Colon (tissue), 2 donors: ENCODE measurements around the gene TP53AIP1.

ENCODE experiments used
- FAIRE-seq: peaks from 2 replicates; lab custom pipeline; 2012; peaks lifted over from hg19 to GRCh38; lab: Jason Lieb, UNC
- donor health status: control.
- donor health status: control.

Gene TP53AIP1

GRCh38 chr11:128905345-128906184 lies 37.1 kb downstream of the TP53AIP1 start:
- FAIRE-seq, result no peak

- FAIRE-seq, result no peak
These were observed 37.9 kb downstream of the TP53AIP1 start for GRCh38 chr11:128904656-128905344.

GRCh38 chr11:128904303-128904655 lies 38.4 kb downstream of the TP53AIP1 start:
- FAIRE-seq, result no peak

- no peak for FAIRE-seq
These were observed 39.2 kb downstream of the TP53AIP1 start for GRCh38 chr11:128903248-128904061.

- FAIRE-seq, result no peak
These were observed 40.1 kb downstream of the TP53AIP1 start for GRCh38 chr11:128902515-128903066.

GRCh38 chr11:128901653-128902514 lies 40.8 kb downstream of the TP53AIP1 start:
- no peak for FAIRE-seq

GRCh38 chr11:128900468-128900867 lies 42.2 kb downstream of the TP53AIP1 start:
- FAIRE-seq, result no peak

- no peak for FAIRE-seq
These were observed 43.9 kb downstream of the TP53AIP1 start for GRCh38 chr11:128898580-128899344.

GRCh38 chr11:128897826-128898225 lies 44.8 kb downstream of the TP53AIP1 start:
- no peak for FAIRE-seq

GRCh38 chr11:128896356-128896755 lies 46.3 kb downstream of the TP53AIP1 start:
- no peak for FAIRE-seq

- no peak for FAIRE-seq
These were observed 47.1 kb downstream of the TP53AIP1 start for GRCh38 chr11:128895526-128895925.

- no peak for FAIRE-seq
These were observed 48.0 kb downstream of the TP53AIP1 start for GRCh38 chr11:128894685-128895084.

- no peak for FAIRE-seq
These were observed 48.4 kb downstream of the TP53AIP1 start for GRCh38 chr11:128894286-128894681.

- no peak for FAIRE-seq
These were observed 48.9 kb downstream of the TP53AIP1 start for GRCh38 chr11:128893578-128894285.

GRCh38 chr11:128892866-128893565 lies 49.7 kb downstream of the TP53AIP1 start:
- no peak for FAIRE-seq

GRCh38 chr11:128891913-128892398 lies 50.7 kb downstream of the TP53AIP1 start:
- FAIRE-seq, result no peak

- FAIRE-seq, result no peak
These were observed 51.9 kb downstream of the TP53AIP1 start, which contains the start of gene KCNJ5 for GRCh38 chr11:128890543-128891368. KCNJ5 (plus strand) TSS chr11:128891356; CDS start chr11:128911274, 19,918 bp downstream.

GRCh38 chr11:128890216-128890542 lies 52.5 kb downstream of the TP53AIP1 start:
- FAIRE-seq, result no peak
